Measurements from ENCODE around the gene PLSCR1.

The PLSCR1 gene

GRCh38 chr3:146554151-146554760 lies 9.8 kb upstream of the PLSCR1 start:
- H3K4me3 ChIP-seq (ENCODE audit: low read depth, low read length): no peak overlapping the region
- no peak for DNase-seq (ENCODE audit: low read depth)
- no peak for TF ChIP-seq CTCF (IDR thresholded peaks at IDR 0.05; ENCODE audit: low read depth, low read length, missing control alignments)
- in situ Hi-C loops (cut with HindIII; ENCODE audit: low sequenced_read_pairs): no loop called here

- in situ Hi-C loops (cut with HindIII; ENCODE audit: low sequenced_read_pairs): no loop called here
- peak; percentile 68 for DNase-seq (ENCODE audit: low read depth)
- no peak overlapping the region for H3K4me3 ChIP-seq (ENCODE audit: low read depth, low read length)
- no peak for TF ChIP-seq CTCF (IDR thresholded peaks at IDR 0.05; ENCODE audit: low read depth, low read length, missing control alignments)
Measured at GRCh38 chr3:146550743-146551510, 6.5 kb upstream of the PLSCR1 start.

- TF ChIP-seq CTCF (IDR thresholded peaks at IDR 0.05; ENCODE audit: low read depth, low read length, missing control alignments): no peak
- DNase-seq (ENCODE audit: low read depth): no peak
- in situ Hi-C loops (cut with HindIII; ENCODE audit: low sequenced_read_pairs): no loop called here
- no peak overlapping the region for H3K4me3 ChIP-seq (ENCODE audit: low read depth, low read length)
Measured at GRCh38 chr3:146550070-146550615, 5.7 kb upstream of the PLSCR1 start.

GRCh38 chr3:146547235-146547835 lies 2.9 kb upstream of the PLSCR1 start:
- no peak for TF ChIP-seq CTCF (IDR thresholded peaks at IDR 0.05; ENCODE audit: low read depth, low read length, missing control alignments)
- H3K4me3 ChIP-seq (ENCODE audit: low read depth, low read length): no peak overlapping the region
- in situ Hi-C loops (cut with HindIII; ENCODE audit: low sequenced_read_pairs): no loop called here
- DNase-seq (ENCODE audit: low read depth): no peak

GRCh38 chr3:146546366-146546965 lies 2.1 kb upstream of the PLSCR1 start:
- in situ Hi-C loops (cut with HindIII; ENCODE audit: low sequenced_read_pairs): no loop called here
- DNase-seq (ENCODE audit: low read depth): no peak

More at GRCh38 chr3:146546366-146546965, 2.1 kb upstream of the PLSCR1 start:
- no peak for TF ChIP-seq CTCF (IDR thresholded peaks at IDR 0.05; ENCODE audit: low read depth, low read length, missing control alignments)
- H3K4me3 ChIP-seq (ENCODE audit: low read depth, low read length): no peak overlapping the region
